GM15510 (cell line): ENCODE results near the gene JMJD4.
A peak's percentile ranks its signal among the peaks of the same experiment; 100 is the strongest.

Source experiments
- POLR2A ChIP-seq: IDR thresholded peaks from 3 replicates; pipeline ENCODE4 v1.6.1; 2011; ENCODE audit warnings: borderline replicate concordance; ENCODE audit not compliant: insufficient read length; ENCODE audit errors: extremely low read depth

Gene JMJD4, protein sequence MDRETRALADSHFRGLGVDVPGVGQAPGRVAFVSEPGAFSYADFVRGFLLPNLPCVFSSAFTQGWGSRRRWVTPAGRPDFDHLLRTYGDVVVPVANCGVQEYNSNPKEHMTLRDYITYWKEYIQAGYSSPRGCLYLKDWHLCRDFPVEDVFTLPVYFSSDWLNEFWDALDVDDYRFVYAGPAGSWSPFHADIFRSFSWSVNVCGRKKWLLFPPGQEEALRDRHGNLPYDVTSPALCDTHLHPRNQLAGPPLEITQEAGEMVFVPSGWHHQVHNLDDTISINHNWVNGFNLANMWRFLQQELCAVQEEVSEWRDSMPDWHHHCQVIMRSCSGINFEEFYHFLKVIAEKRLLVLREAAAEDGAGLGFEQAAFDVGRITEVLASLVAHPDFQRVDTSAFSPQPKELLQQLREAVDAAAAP

DNA sequence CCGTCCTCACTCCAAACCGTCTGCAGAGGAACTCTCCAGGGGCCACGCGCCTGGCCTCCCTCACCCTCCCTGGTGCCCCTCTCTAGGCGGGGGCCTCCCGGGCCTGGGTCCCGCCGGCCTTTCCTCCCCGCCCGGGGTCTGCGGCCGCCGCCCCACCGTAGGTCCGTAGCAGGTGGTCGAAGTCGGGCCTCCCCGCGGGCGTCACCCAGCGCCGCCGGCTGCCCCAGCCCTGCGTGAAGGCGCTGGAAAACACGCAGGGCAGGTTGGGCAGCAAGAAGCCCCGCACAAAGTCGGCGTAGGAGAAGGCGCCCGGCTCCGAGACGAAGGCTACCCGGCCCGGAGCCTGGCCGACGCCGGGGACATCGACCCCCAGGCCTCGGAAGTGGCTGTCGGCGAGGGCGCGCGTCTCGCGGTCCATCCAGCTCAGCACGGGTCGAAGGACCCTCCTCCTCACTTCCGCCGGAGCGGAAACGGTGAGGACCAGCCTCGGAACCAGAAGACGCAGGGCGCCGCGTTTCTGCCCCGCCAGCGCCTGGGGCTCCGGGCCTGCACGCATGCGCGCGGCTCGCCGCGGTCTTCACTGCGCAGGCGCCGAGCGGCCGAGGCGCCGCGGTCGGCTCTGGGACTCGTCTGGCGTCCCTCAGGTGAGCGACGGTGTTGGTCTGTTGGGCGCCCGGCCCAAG lies at the start of gene JMJD4, which contains the start of gene SNAP47:
JMJD4 (minus strand) TSS at position 447 of the 683 bp plus-strand sequence; CDS start at position 418, 29 bp downstream.
SNAP47 (plus strand) TSS at position 580 of the 683 bp plus-strand sequence. CDS start 12,302 bp downstream, outside the sequence.
- TF ChIP-seq POLR2A, result peak; percentile 93

DNA sequence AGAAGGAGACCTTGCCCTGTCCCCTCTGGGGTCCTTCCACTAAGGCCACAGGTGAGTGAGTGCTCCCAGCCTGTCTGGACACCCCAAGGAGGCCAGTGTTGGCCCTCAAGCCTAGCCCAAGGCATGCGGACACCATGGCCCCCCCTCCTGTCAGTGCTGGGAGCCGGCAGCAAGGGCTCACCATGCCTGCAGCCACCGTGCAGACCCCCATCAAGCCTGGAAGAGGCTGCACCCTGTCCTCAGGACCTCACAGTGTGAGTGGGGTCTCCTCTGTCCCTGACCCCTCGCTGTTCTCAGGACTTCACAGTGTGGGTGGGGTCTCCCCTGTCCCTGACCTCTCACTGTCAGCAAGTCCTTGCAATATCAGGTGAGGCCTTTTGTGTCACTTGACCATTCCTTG lies 47.1 kb upstream of the JMJD4 start:
- TF ChIP-seq POLR2A, result no peak

DNA sequence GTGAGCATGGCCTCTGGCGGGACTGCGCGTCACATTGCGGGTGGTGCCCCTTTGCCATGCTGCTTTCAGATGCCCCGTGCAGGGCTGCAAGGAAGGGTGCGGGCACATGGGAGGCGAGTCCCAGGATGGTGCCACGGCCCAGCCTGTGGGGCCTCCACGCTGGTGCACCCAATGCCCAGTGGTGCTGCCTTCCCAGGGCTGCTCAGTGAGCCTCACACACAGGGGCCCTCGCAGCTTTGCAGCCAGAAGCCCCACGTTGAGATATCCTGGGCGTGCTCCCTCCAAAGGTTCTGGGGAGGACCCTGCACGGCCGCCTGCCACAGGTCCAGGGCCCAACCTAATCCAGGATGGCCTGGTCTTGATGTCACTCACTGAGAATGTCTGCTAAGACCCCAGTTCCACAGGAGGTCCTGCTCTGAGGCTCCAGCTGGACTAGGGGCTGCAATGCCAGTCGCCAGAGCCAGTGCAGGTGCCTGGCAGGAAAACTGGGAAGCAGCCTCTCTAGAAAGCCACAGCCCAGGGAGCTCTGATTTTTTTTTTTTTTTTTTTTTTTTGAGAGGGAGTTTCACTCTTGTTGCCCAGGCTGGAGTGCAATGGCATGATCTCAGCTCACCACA lies 46.3 kb upstream of the JMJD4 start:
- TF ChIP-seq POLR2A, result no peak

DNA sequence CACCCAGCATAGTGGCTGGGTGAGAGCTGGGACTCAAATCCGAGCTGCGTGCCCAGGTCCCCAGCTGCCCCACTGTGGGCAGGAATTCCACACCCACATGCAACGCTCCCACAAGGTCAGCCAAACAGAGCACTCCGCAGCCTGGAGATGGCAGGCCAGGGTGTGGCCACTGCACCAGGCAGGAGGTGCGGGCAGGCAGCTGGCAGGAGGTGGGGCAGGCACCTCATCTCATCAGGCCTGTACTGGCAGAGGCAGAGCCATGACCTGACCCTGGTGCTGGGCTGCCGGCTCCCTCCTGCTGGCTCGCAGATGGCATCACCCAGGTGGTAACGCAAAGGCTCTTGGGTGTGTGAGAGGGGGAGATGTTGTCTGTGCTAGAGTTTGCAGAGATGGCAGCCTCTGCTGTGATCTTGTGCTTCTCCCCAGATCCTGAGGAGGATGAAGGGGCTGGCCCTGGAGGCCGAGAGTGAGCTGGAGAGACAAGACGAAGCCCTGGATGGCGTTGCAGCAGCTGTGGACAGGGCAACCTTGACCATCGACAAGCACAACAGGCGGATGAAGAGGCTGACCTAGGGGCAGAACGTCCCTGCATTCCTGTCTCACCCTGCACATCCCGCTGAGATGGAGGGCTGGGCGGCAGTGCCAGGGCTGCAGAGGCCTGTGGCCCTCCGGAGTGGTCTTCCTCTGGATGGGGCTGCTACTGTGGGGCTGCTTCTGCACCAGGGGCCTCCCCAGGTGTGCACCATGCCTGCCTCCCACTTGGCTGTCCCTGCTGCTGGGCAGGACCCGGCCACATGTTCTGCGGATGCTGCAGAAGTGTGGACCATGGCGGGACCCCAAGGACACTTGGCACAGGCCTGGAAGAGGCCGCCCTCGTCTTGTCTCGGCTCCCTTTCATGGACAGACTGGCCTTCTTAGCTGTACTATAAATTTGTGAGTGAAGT lies 45.3 kb upstream of the JMJD4 start:
- TF ChIP-seq POLR2A, result no peak

GRCh38 chr1:227779685-227780084 lies 44.6 kb upstream of the JMJD4 start:
- TF ChIP-seq POLR2A, result no peak

DNA sequence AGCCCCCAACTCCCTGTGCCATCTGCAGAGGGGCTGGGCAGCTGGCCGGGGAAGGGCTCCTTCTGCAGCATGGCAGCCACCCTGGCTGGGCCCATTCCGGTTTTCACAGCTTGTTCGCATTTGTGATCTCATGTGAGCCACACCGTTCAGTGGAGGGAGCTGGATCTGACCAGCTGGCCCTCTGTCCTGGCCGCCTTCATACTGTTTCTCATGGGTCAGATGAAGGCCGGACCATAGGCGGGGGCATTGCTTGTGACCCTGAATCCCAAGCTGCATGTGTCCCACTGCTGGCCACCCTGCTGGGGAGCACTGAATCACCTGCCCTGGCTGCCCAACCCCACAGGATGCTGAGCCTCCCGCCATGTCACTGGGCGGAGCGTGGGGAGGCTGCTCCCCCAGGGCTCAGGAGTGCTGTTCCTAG lies 43.9 kb upstream of the JMJD4 start:
- TF ChIP-seq POLR2A, result no peak

GRCh38 chr1:227778401-227778947 lies 43.4 kb upstream of the JMJD4 start:
- TF ChIP-seq POLR2A, result no peak

DNA sequence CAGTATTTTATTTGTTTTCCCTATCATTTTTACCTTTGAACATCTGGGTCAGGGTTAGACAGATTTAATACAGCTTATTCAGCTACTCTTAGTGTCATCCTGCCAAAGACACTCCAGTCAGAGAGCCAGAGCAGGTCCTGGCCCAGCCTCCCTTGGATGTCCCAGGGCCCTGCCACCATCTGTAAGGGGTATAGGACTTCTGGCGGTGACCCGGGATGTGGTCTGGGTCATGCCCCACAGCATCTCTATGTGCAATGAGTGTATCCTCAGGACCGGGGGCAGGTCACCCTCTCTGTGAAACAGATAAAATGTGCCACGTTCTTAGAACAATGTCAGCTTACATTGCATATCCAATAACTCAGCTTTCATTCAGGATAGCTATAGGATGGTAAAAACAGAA lies 42.5 kb upstream of the JMJD4 start:
- no peak for TF ChIP-seq POLR2A

- no peak for TF ChIP-seq POLR2A
Observed at GRCh38 chr1:227777156-227777555, 42.1 kb upstream of the JMJD4 start.

DNA sequence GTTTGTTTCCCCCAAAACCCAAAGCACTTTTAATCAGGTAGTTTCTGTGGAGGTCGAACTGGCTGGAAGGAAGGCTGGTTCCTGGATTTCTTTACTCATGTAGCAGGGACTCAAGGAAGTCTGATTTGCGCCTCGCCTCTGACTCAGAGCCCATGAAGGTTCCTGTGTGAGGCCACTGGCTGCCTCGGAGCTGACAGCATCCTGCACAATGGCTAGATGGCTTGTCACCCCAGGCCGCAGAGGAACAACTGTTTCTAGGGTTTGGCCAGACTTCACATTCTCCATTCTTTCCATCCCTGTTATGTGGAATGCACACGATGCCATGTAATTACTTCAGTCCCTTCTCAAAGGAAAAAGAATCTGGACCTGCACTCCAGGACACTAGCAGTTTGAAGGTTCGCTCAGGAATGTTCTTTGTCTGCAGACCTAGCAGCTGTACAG lies 41.2 kb upstream of the JMJD4 start:
- no peak for TF ChIP-seq POLR2A

GRCh38 chr1:227775841-227776240 lies 40.7 kb upstream of the JMJD4 start:
- TF ChIP-seq POLR2A, result no peak

DNA sequence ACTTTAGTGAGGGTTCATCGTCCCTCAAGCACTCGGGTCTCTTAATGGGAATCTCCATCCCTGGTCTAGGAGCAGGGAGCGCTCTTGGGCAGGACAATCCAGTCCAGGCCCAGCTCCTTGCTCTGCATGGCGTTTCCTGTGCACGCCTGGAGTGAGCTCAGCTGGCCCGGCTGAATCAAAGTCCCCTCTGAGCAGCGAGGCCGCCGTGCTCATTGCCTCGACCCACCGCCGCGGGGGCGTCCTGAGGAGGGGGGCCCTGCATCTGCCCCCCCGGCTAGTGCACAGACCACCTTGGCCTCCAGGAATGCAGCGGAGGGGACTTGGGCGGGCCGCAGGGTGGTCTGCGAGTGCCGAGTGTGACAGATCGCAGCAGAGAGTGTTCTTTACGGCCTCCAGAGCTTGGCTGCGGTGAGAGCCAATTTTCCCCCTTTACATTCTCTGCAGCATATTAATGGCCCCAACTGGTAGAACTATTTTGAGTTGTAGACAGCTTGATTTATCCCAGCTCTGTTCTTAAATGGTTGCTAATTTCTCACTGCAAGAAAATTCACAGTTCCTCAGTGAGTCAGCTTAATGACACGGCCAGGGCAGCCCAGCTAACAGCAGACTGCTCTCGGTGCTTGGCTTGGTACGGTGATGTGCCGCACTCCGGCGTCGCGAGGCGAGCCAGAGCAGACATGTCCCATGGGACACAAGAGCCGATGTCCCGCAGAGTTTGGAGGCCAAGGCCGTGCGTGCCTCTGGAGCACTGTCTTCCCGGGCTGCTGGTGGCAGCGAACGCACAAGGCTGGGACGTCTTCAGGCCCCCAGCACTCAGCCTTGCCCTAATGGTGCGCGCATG lies 39.9 kb upstream of the JMJD4 start:
- TF ChIP-seq POLR2A, result no peak
